Measurements from ENCODE around the gene HDLBP.

HDLBP gene

GRCh38 chr2:241268716-241269445, 46.6 kb downstream of the HDLBP start:
- no peak for TF ChIP-seq CTCF (IDR thresholded peaks at IDR 0.05; ENCODE audit: low read depth, low read length)
- no peaks in the 10 kb centered on the region for H3K9me3 ChIP-seq
- H3K27me3 ChIP-seq, result no peaks in the 10 kb centered on the region
- H3K4me1 ChIP-seq, result peaks cover 5% of the 10 kb centered on the region; the same call in 1 of the 2 replicates
- peaks cover 35% of the 10 kb centered on the region for H3K36me3 ChIP-seq
- no peak for DNase-seq
- H3K4me3 ChIP-seq (ENCODE audit: low read depth, low read length), result no peak overlapping the region

- Histone ChIP-seq H3K4me1 (peaks cover 5% of the 10 kb centered on the region; the same call in 1 of the 2 replicates), H3K27me3 (no peaks in the 10 kb centered on the region), H3K36me3 (peaks cover 41% of the 10 kb centered on the region), H3K9me3 (no peaks in the 10 kb centered on the region), H3K4me3 (ENCODE audit: low read depth, low read length) (no peak overlapping the region)
- DNase-seq, result no peak
- no peak for TF ChIP-seq CTCF (IDR thresholded peaks at IDR 0.05; ENCODE audit: low read depth, low read length)
Measured at GRCh38 chr2:241268306-241268705, 47.2 kb downstream of the HDLBP start.

- no peak for TF ChIP-seq CTCF (IDR thresholded peaks at IDR 0.05; ENCODE audit: low read depth, low read length)
- no peaks in the 10 kb centered on the region for H3K9me3 ChIP-seq
- no peaks in the 10 kb centered on the region for H3K27me3 ChIP-seq
- H3K36me3 ChIP-seq, result peaks cover 49% of the 10 kb centered on the region
- H3K4me1 ChIP-seq, result peaks cover 5% of the 10 kb centered on the region; the same call in 1 of the 2 replicates
- DNase-seq, result no peak
- no peak overlapping the region for H3K4me3 ChIP-seq (ENCODE audit: low read depth, low read length)
Measured at GRCh38 chr2:241267249-241268067, 48.0 kb downstream of the HDLBP start.

- no peak overlapping the region for H3K4me3 ChIP-seq (ENCODE audit: low read depth, low read length)
- no peak for DNase-seq
- no peaks in the 10 kb centered on the region for H3K9me3 ChIP-seq
- H3K36me3 ChIP-seq, result peaks cover 67% of the 10 kb centered on the region
- H3K4me1 ChIP-seq, result no peaks in the 10 kb centered on the region
- no peaks in the 10 kb centered on the region for H3K27me3 ChIP-seq
- no peak for TF ChIP-seq CTCF (IDR thresholded peaks at IDR 0.05; ENCODE audit: low read depth, low read length)
Measured at GRCh38 chr2:241265506-241265905, 50.0 kb downstream of the HDLBP start.

GRCh38 chr2:241263061-241263460, 52.4 kb downstream of the HDLBP start:
- H3K4me1 ChIP-seq, result no peaks in the 10 kb centered on the region
- H3K27me3 ChIP-seq, result no peaks in the 10 kb centered on the region
- no peak overlapping the region for H3K4me3 ChIP-seq (ENCODE audit: low read depth, low read length)
- TF ChIP-seq CTCF (IDR thresholded peaks at IDR 0.05; ENCODE audit: low read depth, low read length), result no peak
- DNase-seq, result no peak
- H3K36me3 ChIP-seq, result peaks cover 83% of the 10 kb centered on the region
- H3K9me3 ChIP-seq, result no peaks in the 10 kb centered on the region

GRCh38 chr2:241261628-241262027, 53.8 kb downstream of the HDLBP start:
- Histone ChIP-seq H3K9me3 (no peaks in the 10 kb centered on the region), H3K36me3 (peaks cover 91% of the 10 kb centered on the region), H3K4me1 (no peaks in the 10 kb centered on the region), H3K27me3 (no peaks in the 10 kb centered on the region), H3K4me3 (ENCODE audit: low read depth, low read length) (no peak overlapping the region)
- no peak for DNase-seq
- no peak for TF ChIP-seq CTCF (IDR thresholded peaks at IDR 0.05; ENCODE audit: low read depth, low read length)
